Activated CD8-positive, alpha-beta memory T cell treated with anti-CD3 and anti-CD28 coated beads, Interleukin-2, amount 50 U/mL, for 1 hour (primary cell): ENCODE results near the gene RNF166.
"Not testable (repeated sequence)": the region's sequence is repeated elsewhere in the genome, so short reads cannot be mapped to it uniquely, and the experiment has no call there.

ENCODE experiments used
- DNase-seq: peaks from one replicate; pipeline ENCODE4 v3.0.0-alpha.2; 2020; ENCODE audit errors: extremely low read depth

Gene RNF166

GRCh38 chr16:88673716-88674379 is 32.4 kb downstream of the RNF166 start:
- no peak for DNase-seq

GRCh38 chr16:88672776-88673175 is 33.4 kb downstream of the RNF166 start:
- DNase-seq, result no peak

- no peak for DNase-seq
These were observed 34.4 kb downstream of the RNF166 start for GRCh38 chr16:88671806-88672205.

- DNase-seq, result no peak
These were observed 36.2 kb downstream of the RNF166 start for GRCh38 chr16:88669980-88670379.

GRCh38 chr16:88669493-88669892 is 36.7 kb downstream of the RNF166 start:
- not testable (repeated sequence) for DNase-seq

- DNase-seq, result no peak
These were observed 38.7 kb downstream of the RNF166 start for GRCh38 chr16:88667461-88667860.

GRCh38 chr16:88665570-88665969 is 40.6 kb downstream of the RNF166 start:
- DNase-seq, result no peak

- DNase-seq, result no peak
These were observed 41.1 kb downstream of the RNF166 start for GRCh38 chr16:88665148-88665547.

GRCh38 chr16:88662843-88663606 is 43.2 kb downstream of the RNF166 start, which contains the start of gene MVD:
TSS of gene MVD (minus strand) at chr16:88663091. CDS start at chr16:88663080, 11 bp downstream.
- DNase-seq, result peak; percentile 86

GRCh38 chr16:88662222-88662842 is 43.9 kb downstream of the RNF166 start:
- no peak for DNase-seq

- no peak for DNase-seq
These were observed 44.7 kb downstream of the RNF166 start for GRCh38 chr16:88661468-88661867.

GRCh38 chr16:88659160-88659559 is 47.0 kb downstream of the RNF166 start:
- no peak for DNase-seq

- no peak for DNase-seq
These were observed 47.5 kb downstream of the RNF166 start for GRCh38 chr16:88658714-88659113.

- no peak for DNase-seq
These were observed 48.8 kb downstream of the RNF166 start for GRCh38 chr16:88657371-88657770.

GRCh38 chr16:88656291-88656980 is 49.8 kb downstream of the RNF166 start:
- DNase-seq, result no peak

GRCh38 chr16:88655733-88656281 is 50.4 kb downstream of the RNF166 start:
- DNase-seq, result no peak

- no peak for DNase-seq
These were observed 51.0 kb downstream of the RNF166 start for GRCh38 chr16:88655053-88655732.

GRCh38 chr16:88654363-88655052 is 51.7 kb downstream of the RNF166 start:
- no peak for DNase-seq

- no peak for DNase-seq
These were observed 52.4 kb downstream of the RNF166 start for GRCh38 chr16:88653596-88654362.

GRCh38 chr16:88653101-88653500 is 53.1 kb downstream of the RNF166 start:
- DNase-seq, result no peak
